ENCODE data around the gene FUT4. TPM values are rescaled to one million over a fixed set of nuclear protein-coding genes. Genes with fewer than 3 reads are reported as not detected.

FUT4 gene
- total RNA-seq, 1 donor from 2014 or later, result 13.4 TPM

DNA sequence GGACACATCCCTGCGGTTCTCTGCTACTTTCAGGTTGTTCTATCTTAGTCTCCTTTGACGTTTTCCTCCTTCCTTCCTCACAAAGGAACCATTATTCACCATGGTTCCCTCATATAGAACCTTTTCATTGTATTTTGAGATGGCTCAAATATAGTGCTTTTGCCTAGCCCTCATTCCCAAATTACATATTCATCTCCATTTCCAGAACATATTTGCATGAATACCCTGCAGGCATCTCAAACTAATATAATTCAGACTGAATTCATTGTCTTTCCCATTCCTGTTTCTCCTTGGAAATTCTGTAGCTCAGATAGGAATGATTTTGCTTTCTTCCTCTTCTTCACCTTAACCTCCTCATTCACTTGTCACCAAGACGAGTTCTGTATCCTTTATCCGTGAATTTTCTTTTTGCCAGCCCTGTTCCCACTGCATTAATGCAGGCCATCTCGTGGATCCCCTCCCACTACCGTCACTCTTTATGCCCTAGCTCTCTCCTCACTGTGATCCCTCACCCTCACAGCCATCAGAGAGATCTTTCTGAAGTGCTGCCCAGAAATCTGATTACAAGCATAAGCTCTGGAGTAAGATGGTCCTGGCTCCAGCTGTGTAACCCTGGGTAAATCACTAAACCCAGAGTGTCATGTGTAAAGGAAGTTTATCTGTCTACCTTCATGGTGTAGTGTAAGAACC lies 46.8 kb downstream of the FUT4 start:
- H3K4me3 ChIP-seq (ENCODE audit: low read depth, low read length), result no peak overlapping the region
- no peak for DNase-seq (ENCODE audit: low read depth)

DNA sequence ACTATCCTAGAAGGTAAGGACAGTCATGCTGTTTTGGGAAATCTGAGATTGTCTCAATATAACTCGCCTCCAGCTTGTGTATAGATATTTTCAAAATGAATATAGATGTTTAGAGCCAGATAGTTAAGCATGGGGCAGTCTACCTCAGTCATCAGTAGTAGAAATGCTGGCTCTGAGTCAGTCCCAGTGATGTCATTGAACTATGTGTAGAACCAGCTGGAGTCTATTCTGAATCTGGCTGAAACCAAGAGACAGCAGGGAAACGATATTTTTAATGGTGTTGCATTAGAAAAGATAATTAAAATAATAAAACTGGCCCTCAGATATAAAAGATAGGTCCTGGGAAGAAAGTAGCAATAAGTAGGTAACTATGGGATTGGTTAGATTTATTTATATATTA lies 49.3 kb downstream of the FUT4 start:
- TF ChIP-seq, protein P1, sequence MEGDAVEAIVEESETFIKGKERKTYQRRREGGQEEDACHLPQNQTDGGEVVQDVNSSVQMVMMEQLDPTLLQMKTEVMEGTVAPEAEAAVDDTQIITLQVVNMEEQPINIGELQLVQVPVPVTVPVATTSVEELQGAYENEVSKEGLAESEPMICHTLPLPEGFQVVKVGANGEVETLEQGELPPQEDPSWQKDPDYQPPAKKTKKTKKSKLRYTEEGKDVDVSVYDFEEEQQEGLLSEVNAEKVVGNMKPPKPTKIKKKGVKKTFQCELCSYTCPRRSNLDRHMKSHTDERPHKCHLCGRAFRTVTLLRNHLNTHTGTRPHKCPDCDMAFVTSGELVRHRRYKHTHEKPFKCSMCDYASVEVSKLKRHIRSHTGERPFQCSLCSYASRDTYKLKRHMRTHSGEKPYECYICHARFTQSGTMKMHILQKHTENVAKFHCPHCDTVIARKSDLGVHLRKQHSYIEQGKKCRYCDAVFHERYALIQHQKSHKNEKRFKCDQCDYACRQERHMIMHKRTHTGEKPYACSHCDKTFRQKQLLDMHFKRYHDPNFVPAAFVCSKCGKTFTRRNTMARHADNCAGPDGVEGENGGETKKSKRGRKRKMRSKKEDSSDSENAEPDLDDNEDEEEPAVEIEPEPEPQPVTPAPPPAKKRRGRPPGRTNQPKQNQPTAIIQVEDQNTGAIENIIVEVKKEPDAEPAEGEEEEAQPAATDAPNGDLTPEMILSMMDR (IDR thresholded peaks at IDR 0.05; ENCODE audit: insufficient read depth, low read length, poor library complexity, severe bottlenecking), result no peak
- no peak overlapping the region for H3K4me3 ChIP-seq (ENCODE audit: low read depth, low read length)
- H3K27me3 ChIP-seq (ENCODE audit: control insufficient read depth, insufficient read depth, low read length), result no peaks in the 10 kb centered on the region
- DNase-seq (ENCODE audit: low read depth), result no peak
- H3K36me3 ChIP-seq (ENCODE audit: control insufficient read depth, insufficient read depth, low read length), result no peaks in the 10 kb centered on the region

More for the DNA sequence above, 46.8 kb downstream of the FUT4 start:
- TF ChIP-seq, protein P1 (IDR thresholded peaks at IDR 0.05; ENCODE audit: insufficient read depth, low read length, poor library complexity, severe bottlenecking), result no peak
- Histone ChIP-seq H3K27me3 (ENCODE audit: control insufficient read depth, insufficient read depth, low read length) (no peaks in the 10 kb centered on the region), H3K36me3 (ENCODE audit: control insufficient read depth, insufficient read depth, low read length) (no peaks in the 10 kb centered on the region)

GRCh38 chr11:94595076-94595475 lies 51.4 kb downstream of the FUT4 start:
- H3K27me3 ChIP-seq (ENCODE audit: control insufficient read depth, insufficient read depth, low read length), result no peaks in the 10 kb centered on the region
- H3K4me3 ChIP-seq (ENCODE audit: low read depth, low read length), result no peak overlapping the region
- TF ChIP-seq, protein P1 (IDR thresholded peaks at IDR 0.05; ENCODE audit: insufficient read depth, low read length, poor library complexity, severe bottlenecking), result no peak
- peaks cover 2% of the 10 kb centered on the region for H3K36me3 ChIP-seq (ENCODE audit: control insufficient read depth, insufficient read depth, low read length)
- DNase-seq (ENCODE audit: low read depth), result no peak

- DNase-seq (ENCODE audit: low read depth), result no peak
- no peaks in the 10 kb centered on the region for H3K27me3 ChIP-seq (ENCODE audit: control insufficient read depth, insufficient read depth, low read length)
- H3K36me3 ChIP-seq (ENCODE audit: control insufficient read depth, insufficient read depth, low read length), result peaks cover 2% of the 10 kb centered on the region
- TF ChIP-seq, protein P1 (IDR thresholded peaks at IDR 0.05; ENCODE audit: insufficient read depth, low read length, poor library complexity, severe bottlenecking), result peak; percentile 18
- no peak overlapping the region for H3K4me3 ChIP-seq (ENCODE audit: low read depth, low read length)
These were observed 54.2 kb downstream of the FUT4 start for GRCh38 chr11:94597896-94598295.

Other genes starting within 250 kb of the FUT4 start
- not detected in 2 replicates for gene IZUMO1R, start 239.3 kb upstream of the FUT4 start, total RNA-seq
- gene GPR83, start 142.5 kb upstream of the FUT4 start, total RNA-seq, result 0.07 TPM in 1 of 2 replicates, not detected in the other
- gene MRE11, start 50.1 kb upstream of the FUT4 start, total RNA-seq, result 7.0 and 8.1 TPM in 2 replicates
- 7.5 and 16.7 TPM in 2 replicates for gene ANKRD49, start 49.9 kb upstream of the FUT4 start, total RNA-seq
- gene C11orf97, start 31.5 kb upstream of the FUT4 start, total RNA-seq, result not detected in 2 replicates
- 1.8 and 3.7 TPM in 2 replicates for gene PIWIL4, start 23.4 kb downstream of the FUT4 start, total RNA-seq
- 48.8 TPM in 2 replicates for gene AMOTL1, start 224.4 kb downstream of the FUT4 start, total RNA-seq